BE2C (cell line): Measurements from ENCODE around the gene EP400.

Experiments
- DNase-seq: peaks from one replicate; pipeline ENCODE4 v3.0.0-alpha.2; 2020
- H3K27me3 ChIP-seq: fragments of 250-450 bp; sonication (Bioruptor Pico); 2 replicates; pipeline ENCODE4 v1.5.1; 2020; ENCODE audit warnings: mild to moderate bottlenecking
- H3K36me3 ChIP-seq: fragments of 250-450 bp; sonication (Bioruptor Pico); 2 replicates; pipeline ENCODE4 v1.5.1; 2020; ENCODE audit warnings: mild to moderate bottlenecking
- H3K4me1 ChIP-seq: fragments of 250-450 bp; sonication (Bioruptor Pico); 2 replicates; pipeline ENCODE4 v1.5.1; 2020
- H3K4me3 ChIP-seq: 2 replicates; pipeline ENCODE4 v1.5.1; 2011; ENCODE audit warnings: low read depth, low read length
- H3K9me3 ChIP-seq: fragments of 250-450 bp; sonication (Bioruptor Pico); 2 replicates; pipeline ENCODE4 v1.5.1; 2020
- CTCF ChIP-seq: IDR thresholded peaks from 2 replicates; pipeline ENCODE4 v1.5.1; 2012; ENCODE audit warnings: mild to moderate bottlenecking, low read depth, low read length

The EP400 gene

GRCh38 chr12:131929581-131930456, 19.9 kb upstream of the EP400 start:
- no peak for DNase-seq
- Histone ChIP-seq H3K4me3 (peak overlapping the region; percentile 94), H3K9me3 (no peaks in the 10 kb centered on the region)

GRCh38 chr12:131930510-131930909, 19.2 kb upstream of the EP400 start:
- TF ChIP-seq CTCF = no peak
- no peak for DNase-seq
- no peaks in the 10 kb centered on the region for H3K27me3 ChIP-seq
- H3K36me3 ChIP-seq = peaks cover 47% of the 10 kb centered on the region
- H3K9me3 ChIP-seq = no peaks in the 10 kb centered on the region
- H3K4me3 ChIP-seq = peak overlapping the region; percentile 94
- H3K4me1 ChIP-seq = no peaks in the 10 kb centered on the region

More at GRCh38 chr12:131929581-131930456, 19.9 kb upstream of the EP400 start:
- Histone ChIP-seq H3K27me3 (no peaks in the 10 kb centered on the region), H3K4me1 (no peaks in the 10 kb centered on the region), H3K36me3 (peaks cover 42% of the 10 kb centered on the region)
- no peak for TF ChIP-seq CTCF

GRCh38 chr12:131933387-131933786, 16.4 kb upstream of the EP400 start:
- no peak for DNase-seq
- H3K9me3 ChIP-seq = no peaks in the 10 kb centered on the region
- H3K36me3 ChIP-seq = peaks cover 71% of the 10 kb centered on the region
- no peak overlapping the region for H3K4me3 ChIP-seq
- H3K4me1 ChIP-seq = no peaks in the 10 kb centered on the region
- no peaks in the 10 kb centered on the region for H3K27me3 ChIP-seq
- no peak for TF ChIP-seq CTCF

GRCh38 chr12:131934535-131934934, 15.2 kb upstream of the EP400 start:
- Histone ChIP-seq H3K4me3 (no peak overlapping the region), H3K36me3 (peaks cover 80% of the 10 kb centered on the region), H3K4me1 (no peaks in the 10 kb centered on the region), H3K9me3 (no peaks in the 10 kb centered on the region), H3K27me3 (no peaks in the 10 kb centered on the region)
- DNase-seq = no peak
- TF ChIP-seq CTCF = no peak

- Histone ChIP-seq H3K4me3 (no peak overlapping the region), H3K4me1 (no peaks in the 10 kb centered on the region), H3K9me3 (no peaks in the 10 kb centered on the region), H3K36me3 (peaks cover 90% of the 10 kb centered on the region), H3K27me3 (no peaks in the 10 kb centered on the region)
- no peak for TF ChIP-seq CTCF
- DNase-seq = no peak
These were observed 11.7 kb upstream of the EP400 start for GRCh38 chr12:131938082-131938481.

- H3K4me1 ChIP-seq = no peaks in the 10 kb centered on the region
- TF ChIP-seq CTCF = no peak
- H3K36me3 ChIP-seq = peaks cover 90% of the 10 kb centered on the region
- no peaks in the 10 kb centered on the region for H3K27me3 ChIP-seq
- no peak overlapping the region for H3K4me3 ChIP-seq
- no peaks in the 10 kb centered on the region for H3K9me3 ChIP-seq
- DNase-seq = no peak
These were observed 10.7 kb upstream of the EP400 start for GRCh38 chr12:131939007-131939406.
